ENCODE measurements around the gene CFAP99.

Gene CFAP99

DNA sequence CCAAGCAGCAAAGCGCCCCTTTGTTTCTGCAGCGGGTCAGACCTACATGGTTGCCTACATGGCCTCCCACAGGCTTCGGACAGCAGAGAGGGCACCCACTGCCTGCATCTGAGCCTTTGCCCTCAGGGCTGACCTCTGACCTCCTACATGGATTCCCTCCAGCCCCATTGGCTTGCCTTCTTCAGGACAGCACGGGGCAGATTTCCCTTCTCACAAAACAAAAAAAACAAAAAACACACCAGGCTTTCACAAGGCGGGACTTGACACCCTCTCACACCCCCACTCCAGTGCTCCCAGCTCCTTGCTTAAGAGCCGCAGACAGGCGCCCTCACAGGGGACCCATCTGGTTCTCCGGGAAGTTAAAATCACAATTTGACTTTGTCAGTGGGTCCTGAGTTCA lies 33.2 kb upstream of the CFAP99 start:
- no peaks in the 10 kb centered on the region for H3K9me3 ChIP-seq (ENCODE audit: insufficient read depth, low read length)
- no peak for DNase-seq (ENCODE audit: low read depth, low spot score)
- H3K4me3 ChIP-seq (ENCODE audit: insufficient read length, low read depth): no peak overlapping the region
- no peak for TF ChIP-seq YY1 (IDR thresholded peaks at IDR 0.05; ENCODE audit: insufficient read depth, insufficient read length)
- no peak for TF ChIP-seq ZNF274 (IDR thresholded peaks at IDR 0.05; ENCODE audit: low read depth, low read length)
- TF ChIP-seq SUZ12 (IDR thresholded peaks at IDR 0.05; ENCODE audit: extremely low read depth, insufficient read depth, insufficient read length): no peak
- H3K36me3 ChIP-seq (ENCODE audit: insufficient read depth, insufficient read length, low read length): no peaks in the 10 kb centered on the region
- no peak overlapping the region for H3K9ac ChIP-seq (ENCODE audit: insufficient read length, low read depth)
- H3K27me3 ChIP-seq (ENCODE audit: insufficient read depth, insufficient read length): peaks cover 48% of the 10 kb centered on the region
- peaks cover 21% of the 10 kb centered on the region for H3K4me1 ChIP-seq (ENCODE audit: insufficient read depth, insufficient read length)

GRCh38 chr4:2386717-2387116 lies 32.0 kb upstream of the CFAP99 start:
- H3K27me3 ChIP-seq (ENCODE audit: insufficient read depth, insufficient read length): peaks cover 60% of the 10 kb centered on the region
- no peak for TF ChIP-seq YY1 (IDR thresholded peaks at IDR 0.05; ENCODE audit: insufficient read depth, insufficient read length)
- no peak for TF ChIP-seq ZNF274 (IDR thresholded peaks at IDR 0.05; ENCODE audit: low read depth, low read length)
- TF ChIP-seq SUZ12 (IDR thresholded peaks at IDR 0.05; ENCODE audit: extremely low read depth, insufficient read depth, insufficient read length): no peak
- H3K9ac ChIP-seq (ENCODE audit: insufficient read length, low read depth): no peak overlapping the region
- peaks cover 28% of the 10 kb centered on the region for H3K4me1 ChIP-seq (ENCODE audit: insufficient read depth, insufficient read length)
- no peaks in the 10 kb centered on the region for H3K9me3 ChIP-seq (ENCODE audit: insufficient read depth, low read length)
- H3K36me3 ChIP-seq (ENCODE audit: insufficient read depth, insufficient read length, low read length): no peaks in the 10 kb centered on the region
- H3K4me3 ChIP-seq (ENCODE audit: insufficient read length, low read depth): no peak overlapping the region
- no peak for DNase-seq (ENCODE audit: low read depth, low spot score)

GRCh38 chr4:2387218-2387617 lies 31.5 kb upstream of the CFAP99 start:
- no peak for DNase-seq (ENCODE audit: low read depth, low spot score)
- no peaks in the 10 kb centered on the region for H3K36me3 ChIP-seq (ENCODE audit: insufficient read depth, insufficient read length, low read length)
- H3K9me3 ChIP-seq (ENCODE audit: insufficient read depth, low read length): no peaks in the 10 kb centered on the region
- H3K9ac ChIP-seq (ENCODE audit: insufficient read length, low read depth): no peak overlapping the region
- peaks cover 65% of the 10 kb centered on the region for H3K27me3 ChIP-seq (ENCODE audit: insufficient read depth, insufficient read length)
- no peak overlapping the region for H3K4me3 ChIP-seq (ENCODE audit: insufficient read length, low read depth)
- TF ChIP-seq SUZ12 (IDR thresholded peaks at IDR 0.05; ENCODE audit: extremely low read depth, insufficient read depth, insufficient read length): no peak
- no peak for TF ChIP-seq ZNF274 (IDR thresholded peaks at IDR 0.05; ENCODE audit: low read depth, low read length)
- no peak for TF ChIP-seq YY1 (IDR thresholded peaks at IDR 0.05; ENCODE audit: insufficient read depth, insufficient read length)
- H3K4me1 ChIP-seq (ENCODE audit: insufficient read depth, insufficient read length): peaks cover 28% of the 10 kb centered on the region

- H3K4me3 ChIP-seq (ENCODE audit: insufficient read length, low read depth): no peak overlapping the region
- no peak for DNase-seq (ENCODE audit: low read depth, low spot score)
- peaks cover 71% of the 10 kb centered on the region for H3K27me3 ChIP-seq (ENCODE audit: insufficient read depth, insufficient read length)
- no peak for TF ChIP-seq YY1 (IDR thresholded peaks at IDR 0.05; ENCODE audit: insufficient read depth, insufficient read length)
- TF ChIP-seq ZNF274 (IDR thresholded peaks at IDR 0.05; ENCODE audit: low read depth, low read length): no peak
- no peak for TF ChIP-seq SUZ12 (IDR thresholded peaks at IDR 0.05; ENCODE audit: extremely low read depth, insufficient read depth, insufficient read length)
- H3K4me1 ChIP-seq (ENCODE audit: insufficient read depth, insufficient read length): peaks cover 28% of the 10 kb centered on the region
- no peaks in the 10 kb centered on the region for H3K9me3 ChIP-seq (ENCODE audit: insufficient read depth, low read length)
- no peaks in the 10 kb centered on the region for H3K36me3 ChIP-seq (ENCODE audit: insufficient read depth, insufficient read length, low read length)
- no peak overlapping the region for H3K9ac ChIP-seq (ENCODE audit: insufficient read length, low read depth)
These were observed 30.9 kb upstream of the CFAP99 start for GRCh38 chr4:2387829-2388228.

- no peak for TF ChIP-seq YY1 (IDR thresholded peaks at IDR 0.05; ENCODE audit: insufficient read depth, insufficient read length)
- no peak for TF ChIP-seq ZNF274 (IDR thresholded peaks at IDR 0.05; ENCODE audit: low read depth, low read length)
- no peak for TF ChIP-seq SUZ12 (IDR thresholded peaks at IDR 0.05; ENCODE audit: extremely low read depth, insufficient read depth, insufficient read length)
- H3K36me3 ChIP-seq (ENCODE audit: insufficient read depth, insufficient read length, low read length): no peaks in the 10 kb centered on the region
- H3K9ac ChIP-seq (ENCODE audit: insufficient read length, low read depth): no peak overlapping the region
- peaks cover 28% of the 10 kb centered on the region for H3K4me1 ChIP-seq (ENCODE audit: insufficient read depth, insufficient read length)
- DNase-seq (ENCODE audit: low read depth, low spot score): no peak
- H3K27me3 ChIP-seq (ENCODE audit: insufficient read depth, insufficient read length): peaks cover 77% of the 10 kb centered on the region
- no peaks in the 10 kb centered on the region for H3K9me3 ChIP-seq (ENCODE audit: insufficient read depth, low read length)
- no peak overlapping the region for H3K4me3 ChIP-seq (ENCODE audit: insufficient read length, low read depth)
These were observed 30.1 kb upstream of the CFAP99 start for GRCh38 chr4:2388429-2389182.

DNA sequence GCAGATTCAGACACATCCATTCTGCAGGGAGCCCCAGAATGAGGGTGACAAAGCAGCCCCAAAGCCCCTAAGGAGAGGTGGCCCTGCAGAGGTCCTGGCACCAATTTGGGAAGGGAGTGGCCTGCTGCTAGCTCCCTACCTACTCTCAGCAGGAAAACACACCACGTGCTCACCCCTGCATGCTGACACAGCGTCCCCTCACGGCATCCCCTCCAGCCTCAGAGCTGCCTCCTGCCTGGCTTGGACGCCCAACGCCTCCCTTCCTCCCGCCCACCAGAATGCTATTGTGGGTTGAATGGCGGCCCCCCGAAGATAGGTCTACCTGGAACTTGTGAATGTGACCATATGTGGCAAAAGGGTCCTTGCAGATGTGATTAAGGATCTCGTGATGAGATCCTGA lies 29.1 kb upstream of the CFAP99 start:
- no peak overlapping the region for H3K9ac ChIP-seq (ENCODE audit: insufficient read length, low read depth)
- no peak for DNase-seq (ENCODE audit: low read depth, low spot score)
- TF ChIP-seq ZNF274 (IDR thresholded peaks at IDR 0.05; ENCODE audit: low read depth, low read length): no peak
- no peak for TF ChIP-seq YY1 (IDR thresholded peaks at IDR 0.05; ENCODE audit: insufficient read depth, insufficient read length)
- peaks cover 31% of the 10 kb centered on the region for H3K4me1 ChIP-seq (ENCODE audit: insufficient read depth, insufficient read length)
- no peak overlapping the region for H3K4me3 ChIP-seq (ENCODE audit: insufficient read length, low read depth)
- no peaks in the 10 kb centered on the region for H3K9me3 ChIP-seq (ENCODE audit: insufficient read depth, low read length)
- H3K36me3 ChIP-seq (ENCODE audit: insufficient read depth, insufficient read length, low read length): no peaks in the 10 kb centered on the region
- H3K27me3 ChIP-seq (ENCODE audit: insufficient read depth, insufficient read length): peaks cover 76% of the 10 kb centered on the region

- Histone ChIP-seq H3K9me3 (ENCODE audit: insufficient read depth, low read length) (no peaks in the 10 kb centered on the region), H3K4me3 (ENCODE audit: insufficient read length, low read depth) (no peak overlapping the region), H3K27me3 (ENCODE audit: insufficient read depth, insufficient read length) (peaks cover 76% of the 10 kb centered on the region), H3K4me1 (ENCODE audit: insufficient read depth, insufficient read length) (peaks cover 29% of the 10 kb centered on the region), H3K36me3 (ENCODE audit: insufficient read depth, insufficient read length, low read length) (no peaks in the 10 kb centered on the region), H3K9ac (ENCODE audit: insufficient read length, low read depth) (no peak overlapping the region)
- TF ChIP-seq SUZ12 (IDR thresholded peaks at IDR 0.05; ENCODE audit: extremely low read depth, insufficient read depth, insufficient read length): no peak
- DNase-seq (ENCODE audit: low read depth, low spot score): no peak
These were observed 28.6 kb upstream of the CFAP99 start for GRCh38 chr4:2390146-2390545.

Data from NT2/D1 (cell line).